Calu3 (cell line): ENCODE results near the gene CLUH. TPM values are rescaled to one million over a fixed set of nuclear protein-coding genes. Genes with fewer than 3 reads are reported as not detected.
"Not testable (repeated sequence)": the region's sequence is repeated elsewhere in the genome, so short reads cannot be mapped to it uniquely, and the experiment has no call there.

Experiments
- BruUV-seq: library from RNA; stranded (reverse); fragments of 400-500 nt; replicated peaks from 2 replicates; lab custom pipeline; 2021; lab: Mats Ljungman, UMichigan
- CTCF ChIA-PET: fragments of 300-600 bp; sonication (Branson Sonifier 250); formaldehyde crosslinking; loops from one replicate; lab custom pipeline; 2022; ENCODE audit warnings: antibody characterized with exemption; lab: Charles Lee
- DNase-seq: peaks from one replicate; pipeline ENCODE4 v3.0.0; 2022
- H3K27ac Mint-ChIP-seq: one replicate; pipeline ENCODE4 v1.8.0; 2022; ENCODE audit warnings: mixed read lengths; ENCODE audit not compliant: unreplicated experiment
- H3K27me3 Mint-ChIP-seq: one replicate; pipeline ENCODE4 v1.8.0; 2022; ENCODE audit warnings: mixed read lengths; ENCODE audit not compliant: unreplicated experiment
- H3K36me3 Mint-ChIP-seq: one replicate; pipeline ENCODE4 v1.8.0; 2022; ENCODE audit warnings: mild to moderate bottlenecking, moderate library complexity, mixed read lengths; ENCODE audit not compliant: insufficient read depth, unreplicated experiment
- H3K4me1 Mint-ChIP-seq: one replicate; pipeline ENCODE4 v1.8.0; 2022; ENCODE audit warnings: mild to moderate bottlenecking, low read depth, mixed read lengths; ENCODE audit not compliant: unreplicated experiment
- H3K4me3 Mint-ChIP-seq: one replicate; pipeline ENCODE4 v1.8.0; 2022; ENCODE audit warnings: mild to moderate bottlenecking, low read depth, moderate library complexity, mixed read lengths; ENCODE audit not compliant: unreplicated experiment
- H3K9me3 Mint-ChIP-seq: one replicate; pipeline ENCODE4 v1.8.0; 2022; ENCODE audit warnings: low read depth, mixed read lengths; ENCODE audit not compliant: unreplicated experiment
- intact Hi-C: fragments of 100-400 bp; cut with micrococcal nuclease; formaldehyde crosslinking; loops from one replicate; pipeline ENCODE4 v1.10.0; 2022; ENCODE audit not compliant: unreplicated experiment
- total RNA-seq: library from RNA; stranded (reverse); gene quantifications from 2 replicates; pipeline ENCODE4 v1.2.3, GENCODE V29; 2022
- TF ChIP-seq, protein P1 (sequence below): fragments of 200-600 bp; IDR thresholded peaks from one replicate; pipeline ENCODE4 v1.8.0; 2022; ENCODE audit warnings: antibody characterized with exemption; ENCODE audit not compliant: unreplicated experiment

Gene CLUH
- total RNA-seq, 1 experiment from 2014 or later = 103 TPM

DNA sequence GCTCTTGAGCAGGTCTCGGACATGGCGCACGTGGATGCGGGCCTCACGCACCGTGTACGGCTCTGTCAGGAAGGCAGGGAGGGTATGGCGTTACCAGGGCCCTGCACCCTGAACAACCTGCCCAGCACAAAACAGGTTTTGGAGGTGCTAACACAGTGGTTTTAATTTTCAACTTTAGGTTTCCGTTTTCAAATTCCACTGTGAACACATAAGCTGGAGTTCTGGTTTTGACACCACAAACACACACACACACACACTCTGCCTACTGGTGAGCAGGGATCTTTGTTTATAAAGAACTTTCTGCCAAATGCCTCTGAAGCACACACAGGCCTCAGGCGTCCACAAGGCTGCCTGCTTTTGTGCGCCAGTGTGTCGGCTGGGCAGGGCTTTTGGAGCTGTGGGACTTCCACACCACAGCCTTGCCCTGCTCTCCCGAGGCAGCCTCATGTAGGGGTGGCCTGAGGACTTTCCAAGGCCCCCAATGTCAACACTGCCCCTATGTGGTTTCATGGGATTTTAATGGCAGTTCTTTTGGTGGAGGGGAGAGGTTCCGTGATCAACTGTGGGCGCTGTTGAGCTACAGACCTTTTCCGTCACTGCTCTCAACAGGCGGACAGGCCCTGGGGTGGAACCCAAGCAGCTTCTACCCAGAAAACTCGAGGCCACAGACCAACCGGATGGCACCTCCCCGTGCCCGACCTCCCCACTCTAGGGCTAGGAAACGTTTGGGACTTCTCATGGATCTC is 9.4 kb downstream of the CLUH start:
- intact Hi-C loops = no loop called here
- H3K27me3 Mint-ChIP-seq = no peaks in the 10 kb centered on the region
- peaks cover 27% of the 10 kb centered on the region for H3K36me3 Mint-ChIP-seq
- peaks cover 9% of the 10 kb centered on the region for H3K4me1 Mint-ChIP-seq
- no TSS peak for BruUV-seq
- TF ChIP-seq, protein P1, sequence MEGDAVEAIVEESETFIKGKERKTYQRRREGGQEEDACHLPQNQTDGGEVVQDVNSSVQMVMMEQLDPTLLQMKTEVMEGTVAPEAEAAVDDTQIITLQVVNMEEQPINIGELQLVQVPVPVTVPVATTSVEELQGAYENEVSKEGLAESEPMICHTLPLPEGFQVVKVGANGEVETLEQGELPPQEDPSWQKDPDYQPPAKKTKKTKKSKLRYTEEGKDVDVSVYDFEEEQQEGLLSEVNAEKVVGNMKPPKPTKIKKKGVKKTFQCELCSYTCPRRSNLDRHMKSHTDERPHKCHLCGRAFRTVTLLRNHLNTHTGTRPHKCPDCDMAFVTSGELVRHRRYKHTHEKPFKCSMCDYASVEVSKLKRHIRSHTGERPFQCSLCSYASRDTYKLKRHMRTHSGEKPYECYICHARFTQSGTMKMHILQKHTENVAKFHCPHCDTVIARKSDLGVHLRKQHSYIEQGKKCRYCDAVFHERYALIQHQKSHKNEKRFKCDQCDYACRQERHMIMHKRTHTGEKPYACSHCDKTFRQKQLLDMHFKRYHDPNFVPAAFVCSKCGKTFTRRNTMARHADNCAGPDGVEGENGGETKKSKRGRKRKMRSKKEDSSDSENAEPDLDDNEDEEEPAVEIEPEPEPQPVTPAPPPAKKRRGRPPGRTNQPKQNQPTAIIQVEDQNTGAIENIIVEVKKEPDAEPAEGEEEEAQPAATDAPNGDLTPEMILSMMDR = no peak
- no peak overlapping the region for H3K27ac Mint-ChIP-seq
- no peak for DNase-seq
- CTCF ChIA-PET = no interaction called here
- H3K9me3 Mint-ChIP-seq = no peaks in the 10 kb centered on the region
- H3K4me3 Mint-ChIP-seq = no peak overlapping the region

DNA sequence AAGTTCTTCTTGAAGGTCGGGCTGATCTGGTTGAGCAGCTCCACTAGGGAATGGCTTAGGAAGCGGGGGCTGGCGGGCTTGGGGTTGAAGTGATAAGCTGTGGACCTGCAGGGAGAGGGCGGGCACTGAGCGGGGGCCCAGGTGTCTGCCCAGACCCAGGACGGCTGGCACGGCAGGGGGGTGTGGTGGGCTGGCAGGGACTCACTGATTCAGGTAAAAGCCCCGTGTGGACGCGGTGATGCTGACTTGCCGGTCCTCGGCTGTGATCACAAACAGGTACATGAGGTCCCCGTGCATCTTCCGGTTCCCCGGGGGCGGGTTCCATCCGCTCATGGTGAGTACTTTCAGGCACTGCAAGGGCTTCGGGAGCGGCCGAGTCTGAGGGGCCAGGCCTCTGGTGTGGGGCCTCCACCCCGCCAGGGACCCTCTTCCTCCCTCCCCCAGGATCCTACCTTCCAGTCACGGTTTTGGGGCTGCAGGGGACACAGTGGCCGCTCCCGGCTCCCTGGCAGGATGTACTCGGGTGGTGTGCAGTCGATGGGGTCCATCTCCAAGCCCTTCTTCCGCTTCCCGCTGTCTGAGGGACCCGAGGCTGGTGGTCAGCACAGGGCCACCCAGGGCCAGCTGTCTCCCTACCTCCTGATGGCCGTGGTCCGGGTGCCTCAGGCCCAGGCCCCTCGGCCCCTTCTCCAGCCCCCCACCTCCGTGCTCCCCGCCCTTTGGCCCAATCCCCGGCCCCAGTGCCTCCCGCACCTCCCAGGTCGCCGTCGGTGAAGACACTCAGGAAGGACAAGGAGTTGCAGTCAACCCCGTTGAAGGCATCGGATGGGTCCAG is 10.2 kb downstream of the CLUH start:
- no peak for DNase-seq
- Mint-ChIP-seq H3K27ac (no peak overlapping the region), H3K27me3 (no peaks in the 10 kb centered on the region), H3K4me3 (no peak overlapping the region), H3K36me3 (peaks cover 34% of the 10 kb centered on the region), H3K9me3 (no peaks in the 10 kb centered on the region), H3K4me1 (peaks cover 9% of the 10 kb centered on the region)
- intact Hi-C loops = no loop called here
- BruUV-seq = no TSS peak
- CTCF ChIA-PET = no interaction called here
- TF ChIP-seq, protein P1 = no peak

DNA sequence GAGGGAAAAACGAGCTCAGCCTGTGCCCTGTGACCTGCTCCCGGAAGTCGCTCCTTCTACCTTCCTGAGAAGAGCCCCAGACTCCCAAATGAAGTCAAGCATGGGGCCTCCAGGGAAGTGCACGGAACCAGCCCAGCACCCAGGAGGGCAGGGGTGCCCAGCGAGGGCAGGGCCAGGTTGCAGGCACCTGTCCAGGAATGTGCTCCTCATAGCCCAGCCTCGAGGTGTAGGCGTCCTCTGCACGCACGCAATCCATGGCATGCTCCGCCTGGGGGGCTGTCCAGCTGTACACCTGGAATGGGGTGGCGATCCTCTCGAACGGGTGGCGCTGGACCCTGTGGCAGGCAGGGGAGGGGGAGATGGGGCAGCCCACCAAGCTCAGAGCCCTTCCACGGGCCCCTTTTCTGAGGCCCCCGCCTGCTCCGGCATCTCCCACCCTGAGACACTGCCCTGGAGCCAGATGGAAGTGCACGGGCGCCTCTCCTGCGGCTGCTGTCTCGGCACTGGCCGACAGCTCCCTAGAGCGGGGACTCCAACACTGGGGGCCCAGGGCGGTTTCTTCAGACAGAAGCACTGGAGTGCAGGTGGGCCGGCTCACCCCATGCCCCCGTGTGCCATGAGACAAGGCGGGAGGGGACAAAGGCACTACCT is 10.9 kb downstream of the CLUH start:
- Mint-ChIP-seq H3K9me3 (no peaks in the 10 kb centered on the region), H3K27ac (no peak overlapping the region), H3K4me1 (peaks cover 6% of the 10 kb centered on the region), H3K4me3 (no peak overlapping the region), H3K27me3 (no peaks in the 10 kb centered on the region), H3K36me3 (peaks cover 34% of the 10 kb centered on the region)
- TF ChIP-seq, protein P1 = no peak
- intact Hi-C loops = no loop called here
- TSS peak; percentile 35 for BruUV-seq
- no peak for DNase-seq
- CTCF ChIA-PET = no interaction called here

DNA sequence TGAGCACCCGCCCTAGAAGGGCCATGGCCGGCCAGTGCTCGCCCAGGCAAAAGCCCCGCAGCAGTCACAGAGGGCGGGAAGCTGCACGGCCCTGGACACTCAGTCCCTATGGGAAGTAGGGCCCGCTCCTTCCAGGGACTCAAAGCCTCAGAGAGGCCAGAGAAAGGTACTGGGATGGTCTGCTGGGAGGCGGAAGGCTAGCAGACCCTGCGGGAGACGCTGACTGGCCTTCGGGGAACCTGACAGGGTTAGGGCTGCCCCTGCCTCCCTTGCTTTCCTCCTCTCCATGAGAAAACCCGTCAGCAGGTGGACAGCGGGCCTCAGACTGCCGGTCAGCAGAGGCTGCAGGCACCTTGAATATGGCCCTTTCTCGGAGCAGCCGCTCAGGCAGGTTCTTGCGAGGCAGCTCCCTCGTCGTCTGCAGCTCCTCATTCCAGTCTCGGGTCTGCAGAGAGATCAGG is 11.5 kb downstream of the CLUH start:
- no TSS peak for BruUV-seq
- H3K4me1 Mint-ChIP-seq = peaks cover under 1% of the 10 kb centered on the region
- TF ChIP-seq, protein P1 = no peak
- CTCF ChIA-PET = no interaction called here
- no peaks in the 10 kb centered on the region for H3K27me3 Mint-ChIP-seq
- H3K4me3 Mint-ChIP-seq = no peak overlapping the region
- DNase-seq = no peak
- H3K36me3 Mint-ChIP-seq = peaks cover 39% of the 10 kb centered on the region
- no peak overlapping the region for H3K27ac Mint-ChIP-seq
- H3K9me3 Mint-ChIP-seq = no peaks in the 10 kb centered on the region
- intact Hi-C loops = no loop called here

DNA sequence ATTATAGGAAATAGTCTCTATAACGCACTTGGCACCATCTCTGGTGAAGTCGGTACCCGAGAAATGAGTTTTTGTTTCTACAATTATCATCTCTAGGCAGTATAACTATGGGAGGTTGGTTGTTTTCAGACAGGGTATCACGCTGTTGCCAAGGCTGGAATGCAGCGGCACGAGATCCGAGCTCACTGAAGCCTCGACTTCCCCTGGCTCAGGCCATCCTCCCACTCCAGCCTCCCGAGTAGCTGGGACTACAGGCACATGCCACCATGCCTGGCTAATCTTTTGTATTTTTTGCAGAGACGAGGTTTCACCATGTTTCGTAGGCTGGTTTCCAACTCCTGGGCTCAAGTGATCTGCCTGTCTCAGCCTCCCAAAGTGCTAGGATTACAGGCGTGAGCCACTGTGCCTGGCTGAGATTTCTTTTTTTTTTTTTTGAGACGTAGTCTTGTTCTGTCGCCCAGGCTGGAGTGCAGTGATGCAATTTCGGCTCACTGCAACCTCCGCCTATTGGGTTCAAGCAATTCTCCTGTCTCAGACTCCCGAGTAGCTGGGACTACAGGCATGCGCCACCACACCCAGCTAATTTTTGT is 12.3 kb downstream of the CLUH start:
- H3K27me3 Mint-ChIP-seq, CTCF ChIA-PET, H3K27ac Mint-ChIP-seq, H3K4me3 Mint-ChIP-seq, BruUV-seq, intact Hi-C loops, H3K9me3 Mint-ChIP-seq, H3K4me1 Mint-ChIP-seq, DNase-seq: not testable (repeated sequence)
- peaks cover 38% of the 10 kb centered on the region for H3K36me3 Mint-ChIP-seq
